HG02763 (cell line): ENCODE data around the gene SEZ6L2.

ENCODE experiments used
- ATAC-seq: cut with Tn5 transposase; IDR thresholded peaks from one replicate; pipeline ENCODE4 v1.9.1; 2021; ENCODE audit warnings: mild to moderate bottlenecking, moderate library complexity; ENCODE audit not compliant: unreplicated experiment

SEZ6L2 gene

DNA sequence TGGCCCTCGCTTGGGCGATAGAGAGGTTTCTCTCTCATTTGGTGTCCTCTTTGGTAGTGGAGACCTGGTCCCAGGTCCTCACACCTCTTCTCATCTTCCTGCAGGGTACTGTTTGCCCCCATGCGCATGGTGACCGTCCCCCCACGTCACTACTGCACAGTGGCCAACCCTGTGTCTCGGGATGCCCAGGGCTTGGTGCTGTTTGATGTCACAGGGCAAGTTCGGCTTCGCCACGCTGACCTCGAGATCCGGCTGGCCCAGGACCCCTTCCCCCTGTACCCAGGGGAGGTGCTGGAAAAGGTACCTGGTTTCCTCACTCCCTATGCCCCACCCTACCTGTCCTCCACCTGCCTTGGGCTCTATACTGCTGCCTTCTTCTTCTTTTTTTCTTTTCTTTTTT lies 68.6 kb downstream of the SEZ6L2 start:
- ATAC-seq: no peak

DNA sequence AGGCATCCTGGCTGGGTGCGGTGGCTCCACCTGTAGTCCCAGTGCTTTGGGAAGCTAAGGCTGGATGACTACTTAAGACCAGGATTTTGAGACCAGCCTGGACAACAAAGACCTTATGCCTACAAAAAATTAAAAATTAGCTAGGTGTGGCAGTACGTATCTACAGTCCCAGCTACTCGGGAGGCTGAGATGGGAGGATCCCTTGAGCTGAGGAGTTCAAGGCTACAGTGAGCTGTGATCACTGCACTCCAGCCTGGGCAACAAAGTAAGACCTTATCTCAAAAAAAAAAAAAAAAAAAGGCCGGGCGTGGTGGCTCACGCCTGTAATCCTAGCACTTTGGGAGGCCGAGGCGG lies 73.0 kb downstream of the SEZ6L2 start:
- no peak for ATAC-seq

- ATAC-seq: no peak
Measured at GRCh38 chr16:29825145-29826044, 74.0 kb downstream of the SEZ6L2 start.

DNA sequence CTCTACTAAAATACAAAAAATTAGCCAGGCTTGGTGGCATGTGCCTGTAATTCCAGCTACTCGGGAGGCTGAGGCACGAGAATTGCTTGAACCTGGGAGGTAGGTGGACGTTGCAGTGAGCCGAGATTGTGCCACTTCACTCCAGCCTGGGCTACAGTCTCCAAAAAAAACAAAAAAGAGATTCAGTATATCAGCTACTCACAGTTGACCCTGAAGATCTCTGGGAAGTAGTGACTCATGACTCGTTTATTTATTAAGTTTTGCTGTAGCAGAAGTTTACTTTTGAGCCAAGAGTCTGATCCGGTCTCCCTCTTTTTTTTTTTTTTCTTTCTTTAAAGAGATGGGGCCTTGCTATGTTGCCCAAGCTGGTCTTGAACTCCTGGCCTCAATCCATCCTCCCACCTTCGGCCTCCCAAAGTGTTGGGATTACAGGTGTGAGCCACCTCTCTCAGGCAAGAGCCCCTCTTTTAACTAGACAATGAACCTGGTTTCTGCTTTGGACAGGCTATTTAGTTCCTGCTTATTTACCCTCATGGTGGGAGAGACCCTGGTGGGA lies 74.7 kb downstream of the SEZ6L2 start:
- no peak for ATAC-seq

DNA sequence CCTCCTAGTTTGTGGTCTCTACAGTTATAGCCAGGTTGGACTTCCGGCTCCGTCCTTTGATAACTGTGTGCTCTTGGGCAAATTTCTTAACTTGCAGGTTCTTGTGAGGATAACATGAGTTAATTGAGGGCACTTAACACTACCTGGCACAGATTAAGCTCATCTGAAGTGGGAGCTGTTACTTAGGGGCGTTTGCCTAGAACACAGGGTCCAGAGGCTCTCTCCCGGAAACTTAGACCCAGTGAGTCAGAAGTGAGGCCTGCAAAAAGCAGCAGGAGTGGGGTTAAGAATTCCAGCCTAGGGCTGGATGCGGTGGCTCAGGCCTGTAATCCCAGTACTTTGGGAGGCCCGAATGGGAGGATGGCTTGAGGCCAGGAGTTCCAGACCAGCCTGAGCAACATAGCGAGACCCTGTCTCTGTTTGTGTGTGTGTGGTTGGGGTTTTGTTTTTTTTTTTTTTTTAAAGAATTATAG lies 77.7 kb downstream of the SEZ6L2 start:
- no peak for ATAC-seq
